Sigmoid colon (tissue), 7 donors: ENCODE measurements around the gene WNT3. TPM values are rescaled to one million over a fixed set of nuclear protein-coding genes. Genes with fewer than 3 reads are reported as not detected.

Experiments used
- DNase-seq: peaks from one replicate; pipeline ENCODE4 v3.0.0-alpha.2; 2019
- H3K27ac ChIP-seq, 4 donors: fragments of 200-600 bp; sonication (generic); one replicate each; pipeline ENCODE4 v1.5.1; 2016 to 2019; ENCODE audit warnings: mild to moderate bottlenecking in 1 of 4
- H3K27me3 ChIP-seq, 3 donors: fragments of 200-600 bp; sonication (generic); one replicate each; pipeline ENCODE4 v1.5.1; 2019; ENCODE audit warnings: mild to moderate bottlenecking in 1 of 3
- H3K36me3 ChIP-seq, 4 donors: fragments of 200-600 bp; sonication (generic); one replicate each; pipeline ENCODE4 v1.5.1; 2016 to 2019
- H3K4me1 ChIP-seq, 4 donors: fragments of 200-600 bp; sonication (generic); one replicate each; pipeline ENCODE4 v1.5.1; 2017 to 2019
- H3K4me3 ChIP-seq, 4 donors: fragments of 200-600 bp; sonication (generic); one replicate each; pipeline ENCODE4 v1.5.1; 2017 to 2019; ENCODE audit warnings: mild to moderate bottlenecking in 2 of 4, moderate library complexity in 1 of 4
- H3K9me3 ChIP-seq, 4 donors: fragments of 200-600 bp in 3 of 4; sonication (generic) in 3 of 4; one replicate each; pipeline versions ENCODE4 v1.5.1 to v1.6.1; 2013 to 2019
- CTCF ChIP-seq, 4 experiments: fragments of 450-650 bp in 3 of 4; fragments of 200-600 bp in 1 of 4; IDR thresholded peaks; one replicate each; pipeline ENCODE4 v1.5.1; 2016 to 2019; ENCODE audit warnings: antibody characterized with exemption in 4 of 4, mild to moderate bottlenecking in 3 of 4, moderate library complexity in 2 of 4
- EP300 ChIP-seq, 4 donors: sonication (generic); formaldehyde crosslinking; IDR thresholded peaks; one replicate each; pipeline ENCODE4 v1.6.1; 2017; ENCODE audit warnings: antibody characterized with exemption in 4 of 4
- POLR2A ChIP-seq, 2 donors: fragments of 450-650 bp; IDR thresholded peaks; one replicate each; pipeline ENCODE4 v1.6.1; 2016; ENCODE audit warnings: antibody characterized with exemption in 2 of 2, mild to moderate bottlenecking in 2 of 2, moderate library complexity in 2 of 2
- POLR2AphosphoS5 ChIP-seq, 4 donors: sonication (generic); formaldehyde crosslinking; IDR thresholded peaks; one replicate each; pipeline ENCODE4 v1.6.1; 2017; ENCODE audit warnings: antibody characterized with exemption in 4 of 4
- WGBS, 2 donors: extraction: QIAGEN DNeasy Blood & Tissue Kit; methylation state at CpG; one replicate each; pipeline ENCODE4 v1.1.7; 2013; 5-methylcytosine and 5-hydroxymethylcytosine counted together
- intact Hi-C: fragments of 100-400 bp; cut with DNase I; formaldehyde crosslinking; loops from one replicate; pipeline ENCODE4 v1.15.1; 2023
- polyA plus RNA-seq, 3 donors: library from polyadenylated mRNA; stranded (reverse); fragments of 200-250 nt; gene quantifications; one replicate each; pipeline ENCODE4 v1.2.3, GENCODE V29; 2013
- total RNA-seq, 4 donors: library from RNA; depleted of rRNA; stranded (reverse); fragments of >200 nt; gene quantifications; one replicate each; pipeline ENCODE4 v1.1.0, GENCODE V29; 2016
- donor health status: healthy with polysubstance abuse.
- donor health status: Bipolar disorder and iron deficiency.
- donor health status: healthy.

WNT3 gene
- total and polyA plus RNA-seq, 7 donors: under 0.01 to 0.71 (median 0.52) TPM; not detected in 1

- 66 to 79% methylated on average over 7 of the region's 7 CpGs for WGBS, 2 donors
- Histone ChIP-seq H3K9me3 (no peaks in the 10 kb centered on the region), H3K4me1 (no peaks in the 10 kb centered on the region), H3K27me3 (no peaks in the 10 kb centered on the region), H3K4me3 (no peak overlapping the region), H3K36me3 (no peaks in the 10 kb centered on the region), H3K27ac (no peak overlapping the region)
- intact Hi-C loops: no loop called here
- no peak for TF ChIP-seq POLR2AphosphoS5 (IDR thresholded peaks at IDR 0.05)
- TF ChIP-seq EP300 (IDR thresholded peaks at IDR 0.05): no peak
- DNase-seq: no peak
These were observed 15.7 kb downstream of the WNT3 start for GRCh38 chr17:46802800-46803199.

- H3K9me3 ChIP-seq: no peaks in the 10 kb centered on the region
- no peak for TF ChIP-seq POLR2AphosphoS5 (IDR thresholded peaks at IDR 0.05)
- TF ChIP-seq CTCF (IDR thresholded peaks at IDR 0.05): no peak
- no peak for TF ChIP-seq EP300 (IDR thresholded peaks at IDR 0.05)
- no peak for TF ChIP-seq POLR2A (IDR thresholded peaks at IDR 0.05)
- no peak overlapping the region for H3K4me3 ChIP-seq
- H3K36me3 ChIP-seq: no peaks in the 10 kb centered on the region
- no peak overlapping the region for H3K27ac ChIP-seq
- WGBS, 2 donors: 97 to 98% methylated on average over 4 of the region's 4 CpGs
- H3K27me3 ChIP-seq: peaks cover 0 to 8% (median 3%) of the 10 kb centered on the region in 3 donors
- no peaks in the 10 kb centered on the region for H3K4me1 ChIP-seq
- no peak for DNase-seq
- intact Hi-C loops: no loop called here
These were observed 17.9 kb downstream of the WNT3 start for GRCh38 chr17:46800573-46800972.

GRCh38 chr17:46796956-46797530, 21.4 kb downstream of the WNT3 start:
- H3K27ac ChIP-seq: no peak overlapping the region
- DNase-seq: no peak
- WGBS, 2 donors: 64 to 75% methylated on average over 8 of the region's 8 CpGs
- H3K4me3 ChIP-seq: no peak overlapping the region
- no peak for TF ChIP-seq CTCF (IDR thresholded peaks at IDR 0.05)
- no peak for TF ChIP-seq EP300 (IDR thresholded peaks at IDR 0.05)
- no peak for TF ChIP-seq POLR2A (IDR thresholded peaks at IDR 0.05)
- TF ChIP-seq POLR2AphosphoS5 (IDR thresholded peaks at IDR 0.05): no peak
- no peaks in the 10 kb centered on the region for H3K4me1 ChIP-seq
- no peaks in the 10 kb centered on the region for H3K36me3 ChIP-seq
- intact Hi-C loops: no loop called here
- H3K9me3 ChIP-seq: no peaks in the 10 kb centered on the region
- peaks cover 0 to 29% (median 12%) of the 10 kb centered on the region in 3 donors for H3K27me3 ChIP-seq

- TF ChIP-seq POLR2AphosphoS5 (IDR thresholded peaks at IDR 0.05): no peak
- TF ChIP-seq EP300 (IDR thresholded peaks at IDR 0.05): no peak
- TF ChIP-seq POLR2A (IDR thresholded peaks at IDR 0.05): no peak
- no peak for TF ChIP-seq CTCF (IDR thresholded peaks at IDR 0.05)
- DNase-seq: no peak
- no peaks in the 10 kb centered on the region for H3K4me1 ChIP-seq
- 71 to 83% methylated on average over 7 of the region's 7 CpGs for WGBS, 2 donors
- no peaks in the 10 kb centered on the region for H3K9me3 ChIP-seq
- H3K27me3 ChIP-seq: peaks cover 0 to 32% (median 14%) of the 10 kb centered on the region in 3 donors
- H3K36me3 ChIP-seq: no peaks in the 10 kb centered on the region
- intact Hi-C loops: no loop called here
- no peak overlapping the region for H3K4me3 ChIP-seq
- no peak overlapping the region for H3K27ac ChIP-seq
These were observed 22.0 kb downstream of the WNT3 start for GRCh38 chr17:46796524-46796923.

GRCh38 chr17:46796084-46796483, 22.4 kb downstream of the WNT3 start:
- Histone ChIP-seq H3K4me3 (no peak overlapping the region), H3K4me1 (no peaks in the 10 kb centered on the region), H3K27ac (no peak overlapping the region), H3K9me3 (no peaks in the 10 kb centered on the region), H3K36me3 (no peaks in the 10 kb centered on the region), H3K27me3 (peaks cover 0 to 36% (median 18%) of the 10 kb centered on the region in 3 donors)
- TF ChIP-seq CTCF (IDR thresholded peaks at IDR 0.05): no peak
- TF ChIP-seq EP300 (IDR thresholded peaks at IDR 0.05): no peak
- TF ChIP-seq POLR2AphosphoS5 (IDR thresholded peaks at IDR 0.05): no peak
- TF ChIP-seq POLR2A (IDR thresholded peaks at IDR 0.05): no peak
- intact Hi-C loops: no loop called here
- DNase-seq: no peak
- WGBS, 2 donors: 56 to 71% methylated on average over 3 of the region's 3 CpGs
